Fibroblast of lung (primary cell): ENCODE measurements around the gene USP33.
"Not testable (repeated sequence)": the region's sequence is repeated elsewhere in the genome, so short reads cannot be mapped to it uniquely, and the experiment has no call there.

Experiments
- CTCF ChIP-seq, 2 donors: IDR thresholded peaks in 1 of 2; conservative IDR thresholded peaks in 1 of 2; 1 replicate in 1 of 2; 2 replicates in 1 of 2; pipeline ENCODE4 v1.5.1; 2011 to 2012; ENCODE audit warnings: low read length in 2 of 2, control low read depth in 1 of 2, inconsistent platforms in 1 of 2, low read depth in 1 of 2, mild to moderate bottlenecking in 1 of 2
- EZH2 ChIP-seq: IDR thresholded peaks from 2 replicates; pipeline ENCODE4 v1.5.1; 2012; ENCODE audit warnings: low read length, control low read depth, mild to moderate bottlenecking; ENCODE audit errors: missing control alignments

DNA sequence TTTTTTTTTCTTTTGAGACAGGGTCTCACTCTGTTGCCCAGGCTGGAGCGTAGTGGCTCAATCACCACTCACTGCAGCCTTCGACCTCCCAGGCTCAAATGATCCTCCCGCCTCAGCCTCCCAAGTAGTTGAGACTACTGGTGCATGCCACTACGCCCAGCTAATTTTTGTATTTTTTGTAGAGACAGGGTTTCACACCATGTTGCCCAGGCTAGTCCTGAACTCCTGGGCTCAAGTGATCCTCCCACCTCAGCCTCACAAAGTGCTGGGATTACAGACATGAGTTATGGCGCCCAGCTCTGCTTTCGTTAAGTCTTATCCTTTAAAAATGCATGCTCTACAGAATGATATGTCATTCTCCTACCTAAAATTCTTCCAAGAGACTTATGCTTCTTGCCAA is 113.4 kb downstream of the USP33 start:
- TF ChIP-seq EZH2; CTCF (conservative IDR thresholded peaks at IDR 0.05 in 1 of 2, IDR thresholded peaks at IDR 0.05 in 1 of 2; ENCODE audit: low read depth in 1 of 2, low read length in 2 of 2): not testable (repeated sequence)
